WTC11 (cell line): ENCODE results near the gene RAD50. TPM values are rescaled to one million over a fixed set of nuclear protein-coding genes. Genes with fewer than 3 reads are reported as not detected.

Source experiments
- AR ChIP-seq: fragments of 250-450 bp; sonication (Bioruptor Pico); IDR thresholded peaks from 2 replicates; pipeline ENCODE4 v1.9.0; 2021; ENCODE audit warnings: mild to moderate bottlenecking
- ATF1 ChIP-seq: sonication (generic); formaldehyde crosslinking; IDR thresholded peaks from 2 replicates; pipeline ENCODE4 v1.8.1; 2023; ENCODE audit warnings: mild to moderate bottlenecking, moderate library complexity, missing genetic modification reagents
- CBFB ChIP-seq: sonication (generic); formaldehyde crosslinking; IDR thresholded peaks from 2 replicates; pipeline ENCODE4 v1.8.1; 2022; ENCODE audit warnings: mild to moderate bottlenecking, low read depth, missing genetic modification reagents
- CDX4 ChIP-seq: fragments of 250-450 bp; sonication (Bioruptor Pico); IDR thresholded peaks from 2 replicates; pipeline ENCODE4 v1.9.0; 2021; ENCODE audit warnings: moderate library complexity, mild to moderate bottlenecking, inconsistent platforms, borderline replicate concordance
- CREB1 ChIP-seq: sonication (generic); formaldehyde crosslinking; IDR thresholded peaks from 2 replicates; pipeline ENCODE4 v1.8.0; 2023; ENCODE audit warnings: mild to moderate bottlenecking, missing genetic modification reagents
- E2F5 ChIP-seq: sonication (generic); formaldehyde crosslinking; IDR thresholded peaks from 2 replicates; pipeline ENCODE4 v1.8.1; 2022; ENCODE audit warnings: mild to moderate bottlenecking, moderate library complexity, missing genetic modification reagents
- ETV6 ChIP-seq: sonication (generic); formaldehyde crosslinking; IDR thresholded peaks from 2 replicates; pipeline ENCODE4 v1.8.1; 2022; ENCODE audit warnings: mild to moderate bottlenecking, missing genetic modification reagents
- HMGA2 ChIP-seq: fragments of 250-450 bp; sonication (Bioruptor Pico); IDR thresholded peaks from 2 replicates; pipeline ENCODE4 v1.4.0; 2021; ENCODE audit warnings: mild to moderate bottlenecking, moderate library complexity
- JUN ChIP-seq: sonication (generic); formaldehyde crosslinking; IDR thresholded peaks from 2 replicates; pipeline ENCODE4 v1.8.0; 2023; ENCODE audit warnings: mild to moderate bottlenecking, missing genetic modification reagents
- MXD4 ChIP-seq: fragments of 250-450 bp; sonication (Bioruptor Pico); IDR thresholded peaks from 2 replicates; pipeline ENCODE4 v1.8.0; 2021; ENCODE audit warnings: mild to moderate bottlenecking, moderate library complexity, borderline replicate concordance
- NFYB ChIP-seq: sonication (generic); formaldehyde crosslinking; conservative IDR thresholded peaks from 2 replicates; pipeline ENCODE4 v1.8.0; 2022; ENCODE audit warnings: low read depth, missing genetic modification reagents
- NR1H2 ChIP-seq: sonication (generic); formaldehyde crosslinking; IDR thresholded peaks from 2 replicates; pipeline ENCODE4 v1.9.0; 2021; ENCODE audit warnings: mild to moderate bottlenecking, moderate library complexity, missing genetic modification reagents
- NR2C2 ChIP-seq: sonication (generic); formaldehyde crosslinking; IDR thresholded peaks from 2 replicates; pipeline ENCODE4 v1.8.0; 2022; ENCODE audit warnings: mild to moderate bottlenecking, missing genetic modification reagents
- RORB ChIP-seq: fragments of 250-450 bp; sonication (Bioruptor Pico); IDR thresholded peaks from 2 replicates; pipeline ENCODE4 v1.9.0; 2021; ENCODE audit warnings: mild to moderate bottlenecking
- SOX15 ChIP-seq: fragments of 250-450 bp; sonication (Bioruptor Pico); IDR thresholded peaks from 2 replicates; pipeline ENCODE4 v1.9.0; 2021; ENCODE audit warnings: mild to moderate bottlenecking
- STAT6 ChIP-seq: sonication (generic); formaldehyde crosslinking; conservative IDR thresholded peaks from 2 replicates; pipeline ENCODE4 v1.8.1; 2023; ENCODE audit warnings: mild to moderate bottlenecking, low read depth, missing genetic modification reagents, moderate library complexity
- TEAD1 ChIP-seq: sonication (generic); formaldehyde crosslinking; IDR thresholded peaks from 2 replicates; pipeline ENCODE4 v1.8.0; 2022; ENCODE audit warnings: mild to moderate bottlenecking, missing genetic modification reagents
- ZNF512 ChIP-seq: sonication (generic); formaldehyde crosslinking; IDR thresholded peaks from 2 replicates; pipeline ENCODE4 v1.8.1; 2022; ENCODE audit warnings: missing genetic modification reagents, borderline replicate concordance
- ZSCAN18 ChIP-seq: fragments of 250-450 bp; sonication (Bioruptor Pico); IDR thresholded peaks from 2 replicates; pipeline ENCODE4 v2.1.2; 2022; ENCODE audit warnings: mild to moderate bottlenecking, moderate library complexity
- total RNA-seq: library from RNA; stranded (reverse); gene quantifications from 3 replicates; pipeline ENCODE4 v1.2.3, GENCODE V29; 2021
- TF ChIP-seq, protein P1 (sequence below): sonication (generic); formaldehyde crosslinking; IDR thresholded peaks from 2 replicates; pipeline ENCODE4 v1.8.1; 2023; ENCODE audit warnings: mild to moderate bottlenecking, missing genetic modification reagents
- TF ChIP-seq, protein P2 (sequence below): sonication (generic); formaldehyde crosslinking; IDR thresholded peaks from 2 replicates; pipeline ENCODE4 v1.8.1; 2023; ENCODE audit warnings: mild to moderate bottlenecking, missing genetic modification reagents

Gene RAD50
- total RNA-seq, 1 experiment from 2014 or later = 31.1 TPM

- TF ChIP-seq CBFB (CRISPR knock-in tag) = no peak; the same call in 1 of the 2 replicates
- TF ChIP-seq, protein P1, sequence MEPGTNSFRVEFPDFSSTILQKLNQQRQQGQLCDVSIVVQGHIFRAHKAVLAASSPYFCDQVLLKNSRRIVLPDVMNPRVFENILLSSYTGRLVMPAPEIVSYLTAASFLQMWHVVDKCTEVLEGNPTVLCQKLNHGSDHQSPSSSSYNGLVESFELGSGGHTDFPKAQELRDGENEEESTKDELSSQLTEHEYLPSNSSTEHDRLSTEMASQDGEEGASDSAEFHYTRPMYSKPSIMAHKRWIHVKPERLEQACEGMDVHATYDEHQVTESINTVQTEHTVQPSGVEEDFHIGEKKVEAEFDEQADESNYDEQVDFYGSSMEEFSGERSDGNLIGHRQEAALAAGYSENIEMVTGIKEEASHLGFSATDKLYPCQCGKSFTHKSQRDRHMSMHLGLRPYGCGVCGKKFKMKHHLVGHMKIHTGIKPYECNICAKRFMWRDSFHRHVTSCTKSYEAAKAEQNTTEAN (CRISPR knock-in tag) = no peak
- no peak for TF ChIP-seq SOX15 (CRISPR knock-in tag)
- TF ChIP-seq NR2C2 (CRISPR knock-in tag) = no peak; the same call in 1 of the 2 replicates
- 0 out of 2 replicates have a peak, but pooled peaks have one; percentile 71 for TF ChIP-seq JUN
- no peak for TF ChIP-seq AR (CRISPR knock-in tag)
- no peak; the same call in 1 of the 2 replicates for TF ChIP-seq E2F5 (CRISPR knock-in tag)
- no peak for TF ChIP-seq RORB (CRISPR knock-in tag)
- no peak; the same call in 1 of the 2 replicates for TF ChIP-seq TEAD1 (CRISPR knock-in tag)
- 0 out of 2 replicates have a peak, but pooled peaks have one; percentile 19 for TF ChIP-seq CREB1 (CRISPR knock-in tag)
- TF ChIP-seq ZNF512 = no peak
- TF ChIP-seq NFYB (CRISPR knock-in tag) = peak; percentile 49
- TF ChIP-seq ETV6 = peak; percentile 69; the same call in 1 of the 2 replicates
- TF ChIP-seq ATF1 (CRISPR knock-in tag) = no peak
- no peak for TF ChIP-seq HMGA2 (CRISPR knock-in tag)
- no peak for TF ChIP-seq MXD4 (CRISPR knock-in tag)
- no peak for TF ChIP-seq STAT6
- TF ChIP-seq CDX4 (CRISPR knock-in tag) = no peak
- TF ChIP-seq ZSCAN18 (CRISPR knock-in tag) = no peak
- TF ChIP-seq, protein P2, sequence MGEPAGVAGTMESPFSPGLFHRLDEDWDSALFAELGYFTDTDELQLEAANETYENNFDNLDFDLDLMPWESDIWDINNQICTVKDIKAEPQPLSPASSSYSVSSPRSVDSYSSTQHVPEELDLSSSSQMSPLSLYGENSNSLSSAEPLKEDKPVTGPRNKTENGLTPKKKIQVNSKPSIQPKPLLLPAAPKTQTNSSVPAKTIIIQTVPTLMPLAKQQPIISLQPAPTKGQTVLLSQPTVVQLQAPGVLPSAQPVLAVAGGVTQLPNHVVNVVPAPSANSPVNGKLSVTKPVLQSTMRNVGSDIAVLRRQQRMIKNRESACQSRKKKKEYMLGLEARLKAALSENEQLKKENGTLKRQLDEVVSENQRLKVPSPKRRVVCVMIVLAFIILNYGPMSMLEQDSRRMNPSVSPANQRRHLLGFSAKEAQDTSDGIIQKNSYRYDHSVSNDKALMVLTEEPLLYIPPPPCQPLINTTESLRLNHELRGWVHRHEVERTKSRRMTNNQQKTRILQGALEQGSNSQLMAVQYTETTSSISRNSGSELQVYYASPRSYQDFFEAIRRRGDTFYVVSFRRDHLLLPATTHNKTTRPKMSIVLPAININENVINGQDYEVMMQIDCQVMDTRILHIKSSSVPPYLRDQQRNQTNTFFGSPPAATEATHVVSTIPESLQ (CRISPR knock-in tag) = no peak
- TF ChIP-seq NR1H2 (CRISPR knock-in tag) = no peak
Measured at GRCh38 chr5:132655821-132656773, 99.3 kb downstream of the RAD50 start (continued).
